Skin epidermis (tissue), 12 donors: ENCODE measurements around the gene PEAK3.
A peak's percentile ranks its signal among the peaks of the same experiment; 100 is the strongest.

ENCODE experiments used
- H3K27ac ChIP-seq, 21 experiments: fragments of 200-600 bp; sonication (generic) in 11 of 21; one replicate each; pipeline ENCODE4 v1.5.0; 2020; ENCODE audit warnings: mild to moderate bottlenecking in 3 of 21, inconsistent platforms in 2 of 21, moderate library complexity in 2 of 21
- H3K4me3 ChIP-seq, 7 experiments: fragments of 200-600 bp; sonication (generic) in 2 of 7; one replicate each; pipeline ENCODE4 v1.5.0; 2020; ENCODE audit warnings: inconsistent platforms in 2 of 7, mild to moderate bottlenecking in 2 of 7, moderate library complexity in 1 of 7

Gene PEAK3, protein sequence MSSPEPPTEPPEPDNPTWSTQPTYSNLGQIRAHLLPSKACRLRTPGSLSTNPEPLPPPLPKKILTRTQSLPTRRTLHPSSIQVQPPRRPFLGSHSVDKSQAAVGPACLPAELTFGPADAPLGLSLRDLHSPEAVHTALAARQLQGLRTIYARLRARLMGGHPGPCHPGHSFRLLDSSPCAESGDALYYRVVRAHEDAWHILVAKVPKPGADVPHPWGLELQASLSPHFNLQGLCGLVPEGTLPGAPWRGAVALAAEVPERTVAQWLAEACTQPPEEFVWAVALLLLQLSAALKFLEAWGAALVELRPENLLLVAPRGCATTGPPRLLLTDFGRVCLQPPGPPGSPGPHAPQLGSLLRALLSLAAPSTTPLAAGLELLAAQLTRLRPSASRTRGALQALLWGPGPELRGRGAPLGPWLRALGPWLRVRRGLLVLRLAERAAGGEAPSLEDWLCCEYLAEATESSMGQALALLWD

DNA sequence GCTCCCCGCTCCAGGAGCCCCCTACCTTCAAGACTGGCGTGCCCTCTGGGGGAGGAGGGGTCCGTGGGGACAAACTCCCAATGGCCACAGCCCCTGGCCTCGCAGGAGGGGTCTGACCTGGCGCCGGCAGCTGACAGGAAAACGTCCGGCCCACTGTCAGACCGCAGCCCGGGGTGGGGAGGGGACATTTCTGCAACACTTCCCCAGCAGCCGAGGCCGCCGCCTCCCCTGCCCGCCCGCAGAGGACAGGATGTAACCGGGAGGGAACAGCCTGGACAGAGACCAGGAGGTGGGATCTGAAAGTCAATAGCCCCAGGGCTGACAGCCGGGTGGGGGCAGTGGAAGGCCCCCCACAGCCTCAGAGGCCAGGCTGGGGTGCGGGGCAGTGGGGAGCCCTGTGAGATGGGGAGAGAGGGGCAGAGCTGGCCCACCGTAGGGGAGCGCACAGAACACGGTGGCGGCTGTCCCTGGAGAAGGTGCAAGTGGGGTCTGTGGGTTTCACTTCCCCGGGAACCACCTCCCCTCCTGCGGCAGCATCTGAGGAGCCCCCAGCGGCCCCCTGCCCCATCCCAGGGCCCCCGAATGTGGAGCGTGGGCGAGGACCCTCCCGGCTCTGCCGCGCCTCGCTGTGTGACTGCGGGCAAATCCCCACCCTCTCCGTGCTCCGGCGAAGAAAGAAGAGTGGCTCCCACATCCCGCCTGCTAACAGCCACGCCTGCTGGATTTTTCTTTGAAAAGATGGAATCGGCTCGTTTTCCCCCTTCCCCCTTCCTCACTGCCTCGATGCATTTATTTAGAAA lies at the start of gene PEAK3:
Gene PEAK3, minus strand, starts transcription at position 114 of the 800 bp plus-strand sequence. CDS start 1,244 bp downstream, outside the sequence.
- H3K4me3 ChIP-seq, result peak within 1 kb of the TSS in 4 of 7 experiments; percentile 11 to 32 (median 20)
- H3K27ac ChIP-seq, result peak within 1 kb of the TSS in 15 of 21 experiments; percentile 12 to 72 (median 50)

DNA sequence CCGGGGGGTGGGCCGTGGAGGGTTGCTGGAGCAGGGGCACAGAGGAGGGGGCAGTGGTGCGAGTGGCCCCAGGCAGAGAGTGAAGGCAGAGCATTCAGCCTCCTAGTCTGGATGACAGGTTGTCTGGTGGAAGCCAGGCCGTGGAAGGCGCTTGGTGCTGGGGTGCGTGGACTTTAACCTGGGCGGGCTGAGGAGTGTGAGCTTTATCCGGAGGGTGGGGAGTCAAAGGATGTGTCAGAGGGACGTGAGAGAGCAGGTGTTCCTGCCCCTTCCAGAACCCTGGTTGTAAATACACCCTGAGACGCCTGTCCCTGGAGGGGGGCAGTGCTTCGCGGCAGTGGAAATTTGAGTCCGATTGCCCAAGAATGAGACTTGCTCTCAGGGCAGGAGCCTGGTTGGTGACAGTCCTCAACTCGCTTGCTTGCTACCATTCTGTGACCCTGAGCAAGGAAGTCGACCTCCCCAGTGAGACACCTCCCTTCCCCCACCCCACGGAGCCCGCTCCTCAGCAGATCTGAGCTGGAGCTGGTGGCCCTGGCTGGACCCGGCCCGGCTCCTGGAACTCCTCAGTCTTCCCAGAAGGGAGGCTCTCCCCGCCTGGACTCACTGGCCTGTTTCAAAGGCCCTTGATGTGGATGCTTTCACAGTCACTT lies 48.8 kb upstream of the PEAK3 start:
- H3K27ac ChIP-seq, result peak overlapping the region in 4 of 21 experiments; percentile 20 to 58 (median 44)
- H3K4me3 ChIP-seq, result no peak overlapping the region

DNA sequence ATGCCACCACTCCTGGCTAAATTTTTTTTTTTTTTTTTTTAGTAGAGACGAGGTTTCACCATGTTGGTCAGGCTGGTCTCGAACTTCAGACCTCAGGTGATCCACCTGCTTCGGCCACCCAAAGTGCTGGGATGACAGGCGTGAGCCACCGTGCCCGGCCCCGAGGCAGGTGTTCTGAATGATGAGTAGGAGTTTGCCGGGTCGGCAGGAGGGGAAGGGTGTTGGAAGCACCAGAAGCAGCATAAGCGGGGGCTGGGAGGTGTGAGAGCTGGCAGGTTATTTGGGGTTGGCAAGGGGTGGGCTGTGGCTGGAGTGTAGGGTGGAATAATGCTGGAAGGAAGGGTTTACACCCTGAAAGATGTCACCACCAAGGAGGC lies 48.3 kb upstream of the PEAK3 start:
- Histone ChIP-seq H3K27ac (peak overlapping the region in 2 of 21 experiments; percentile 20 to 37), H3K4me3 (no peak overlapping the region)

DNA sequence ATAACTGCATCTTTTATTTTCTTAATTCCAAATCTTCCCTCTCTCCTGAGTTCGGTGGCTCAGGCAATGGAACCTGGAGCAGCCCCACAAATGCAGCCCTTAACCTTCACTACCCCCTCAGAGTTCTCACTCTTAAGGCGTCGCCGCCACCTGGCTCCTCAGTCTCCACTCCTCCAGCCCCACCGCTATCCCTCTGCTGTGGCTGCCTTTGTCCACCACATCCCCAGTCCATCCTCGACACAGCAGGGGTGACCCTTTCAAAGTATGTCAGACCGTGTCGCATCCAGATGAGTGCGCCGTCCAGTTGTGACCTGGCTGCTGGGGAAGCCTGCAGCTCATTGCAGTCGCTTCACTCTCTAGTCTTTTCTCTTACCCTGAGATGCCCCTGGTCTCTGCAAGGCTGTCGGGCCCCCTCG lies 47.5 kb upstream of the PEAK3 start:
- Histone ChIP-seq H3K27ac (peak overlapping the region in 5 of 21 experiments; percentile 67 to 92 (median 88)), H3K4me3 (peak overlapping the region in 6 of 7 experiments; percentile 78 to 99 (median 90))

DNA sequence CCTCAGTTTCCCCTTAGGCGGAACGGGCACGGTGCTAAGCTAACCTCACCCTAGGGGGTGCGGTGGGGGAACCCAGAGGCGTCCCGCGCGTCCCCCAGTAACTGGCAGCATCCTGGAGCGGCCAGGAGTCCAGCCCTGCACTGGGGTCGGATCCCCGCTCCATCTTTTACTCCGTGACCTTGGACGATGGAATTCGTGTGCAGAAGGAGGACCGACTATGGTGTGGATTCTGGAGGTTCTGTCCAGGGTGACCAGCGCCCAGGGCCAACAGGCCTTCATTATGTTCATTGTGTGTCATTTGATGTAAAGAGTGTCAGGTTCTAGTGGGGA lies 47.1 kb upstream of the PEAK3 start:
- H3K4me3 ChIP-seq, result peak overlapping the region; percentile 78 to 99 (median 87)
- H3K27ac ChIP-seq, result peak overlapping the region; percentile 32 to 96 (median 88)

DNA sequence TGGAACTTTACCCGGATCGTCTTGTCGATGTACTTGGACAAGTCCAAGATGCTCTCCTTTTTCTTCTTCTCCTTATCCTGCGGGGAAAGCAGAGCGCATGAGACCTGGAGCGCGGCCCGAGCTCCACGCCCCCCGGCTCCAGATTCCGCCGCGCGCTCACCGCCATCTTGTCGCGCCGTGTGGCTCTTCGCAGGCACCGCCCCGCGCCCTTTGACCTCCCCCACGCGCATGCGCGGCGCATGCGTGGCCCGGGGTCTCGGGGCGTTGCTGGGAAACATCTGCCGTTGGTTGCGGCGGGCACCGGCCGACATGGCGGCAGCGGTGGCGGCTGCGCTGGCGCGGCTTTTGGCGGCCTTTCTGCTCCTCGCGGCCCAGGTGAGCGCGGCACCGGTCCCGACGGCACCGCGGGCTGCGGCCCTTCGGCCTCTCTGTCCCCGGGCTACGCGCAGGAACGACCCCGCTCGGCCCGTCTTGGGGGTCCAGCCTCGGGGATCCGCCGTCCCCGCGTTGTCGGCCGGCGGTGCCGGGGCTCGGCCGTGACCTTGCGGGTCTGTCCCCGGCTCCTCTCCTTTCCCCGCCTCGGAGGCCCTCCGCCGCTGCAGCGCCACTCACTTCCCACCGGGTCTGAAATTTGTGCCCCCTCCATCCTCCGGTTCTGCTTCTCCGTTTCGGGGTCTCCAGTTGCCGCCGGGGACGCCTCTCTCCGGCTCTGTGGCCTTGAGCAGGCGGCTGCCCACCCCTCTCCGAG lies 46.6 kb upstream of the PEAK3 start, which contains the start of the genes LSM7 and SPPL2B:
Gene LSM7, minus strand, starts transcription at position 186 of the 748 bp plus-strand sequence. Its CDS starts 20 bp downstream, at position 166.
Gene SPPL2B, plus strand, starts transcription at position 284 of the 748 bp plus-strand sequence. Its CDS starts 26 bp downstream, at position 310.
- peak within 1 kb of the TSS; percentile 78 to 99 (median 87) for H3K4me3 ChIP-seq
- H3K27ac ChIP-seq, result peak within 1 kb of the TSS; percentile 32 to 96 (median 88)

DNA sequence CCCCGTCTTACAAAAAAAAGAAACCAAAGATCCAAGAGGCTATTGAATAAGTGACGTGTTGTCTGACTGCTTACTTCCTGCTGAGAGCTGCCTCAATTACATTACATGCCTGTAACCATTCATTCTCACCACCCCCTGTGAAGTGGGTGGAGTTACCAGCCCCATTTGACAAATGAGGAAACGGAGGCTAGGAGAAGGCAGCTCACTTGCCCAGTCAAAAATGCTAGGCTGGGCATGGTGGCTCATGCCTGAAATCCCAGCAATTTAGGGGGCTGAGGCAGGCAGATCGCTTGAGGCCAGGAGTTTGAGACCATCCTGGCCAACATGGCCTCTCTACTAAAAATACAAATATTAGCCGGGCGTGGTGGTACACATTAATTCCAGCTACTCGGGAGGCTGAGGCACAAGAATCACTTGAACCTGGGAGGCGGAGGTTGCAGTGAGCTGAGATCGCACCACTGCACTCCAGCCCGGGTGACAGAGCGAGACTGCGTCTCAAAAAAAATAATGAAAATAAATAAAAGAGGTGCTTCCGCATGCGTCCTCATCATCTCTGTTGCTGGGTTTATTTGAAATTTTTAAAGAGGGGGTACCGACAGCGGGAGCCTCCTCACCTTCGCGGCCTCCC lies 45.9 kb upstream of the PEAK3 start:
- H3K4me3 ChIP-seq, result peak overlapping the region; percentile 78 to 99 (median 87)
- peak overlapping the region; percentile 4 to 96 (median 88) for H3K27ac ChIP-seq

DNA sequence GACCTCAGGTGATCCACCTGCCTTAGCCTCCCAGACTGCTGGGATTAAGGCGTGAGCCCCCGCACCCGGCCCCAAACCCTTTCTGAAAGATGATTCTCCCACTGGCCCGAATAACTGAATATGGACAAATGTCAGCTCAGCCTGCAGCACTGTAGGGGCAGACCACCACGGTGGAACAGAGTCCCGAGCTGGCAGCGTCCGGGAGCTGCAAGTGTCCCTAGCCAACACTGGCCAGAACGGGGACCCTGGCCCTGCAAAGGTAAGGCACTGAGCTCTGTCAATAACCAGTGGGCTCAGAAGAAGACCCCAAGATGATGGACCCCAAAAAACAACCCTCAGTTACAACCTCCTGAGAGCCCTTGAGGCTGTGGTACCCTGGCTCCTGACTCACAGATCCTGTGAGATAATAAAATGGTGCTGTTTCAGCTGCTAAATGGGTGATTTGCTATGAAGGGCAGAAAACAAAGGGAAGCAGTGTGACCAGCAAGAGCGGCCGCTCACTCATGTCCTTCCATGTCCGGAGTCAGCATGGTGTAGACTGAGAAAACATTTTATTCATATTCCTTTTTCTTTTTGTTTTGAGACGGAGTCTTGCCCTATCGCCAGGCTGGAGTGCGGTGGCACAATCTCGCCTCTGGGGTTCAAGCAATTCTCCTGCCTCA lies 44.9 kb upstream of the PEAK3 start:
- H3K4me3 ChIP-seq, result peak overlapping the region in 4 of 7 experiments; percentile 78 to 99 (median 92)

DNA sequence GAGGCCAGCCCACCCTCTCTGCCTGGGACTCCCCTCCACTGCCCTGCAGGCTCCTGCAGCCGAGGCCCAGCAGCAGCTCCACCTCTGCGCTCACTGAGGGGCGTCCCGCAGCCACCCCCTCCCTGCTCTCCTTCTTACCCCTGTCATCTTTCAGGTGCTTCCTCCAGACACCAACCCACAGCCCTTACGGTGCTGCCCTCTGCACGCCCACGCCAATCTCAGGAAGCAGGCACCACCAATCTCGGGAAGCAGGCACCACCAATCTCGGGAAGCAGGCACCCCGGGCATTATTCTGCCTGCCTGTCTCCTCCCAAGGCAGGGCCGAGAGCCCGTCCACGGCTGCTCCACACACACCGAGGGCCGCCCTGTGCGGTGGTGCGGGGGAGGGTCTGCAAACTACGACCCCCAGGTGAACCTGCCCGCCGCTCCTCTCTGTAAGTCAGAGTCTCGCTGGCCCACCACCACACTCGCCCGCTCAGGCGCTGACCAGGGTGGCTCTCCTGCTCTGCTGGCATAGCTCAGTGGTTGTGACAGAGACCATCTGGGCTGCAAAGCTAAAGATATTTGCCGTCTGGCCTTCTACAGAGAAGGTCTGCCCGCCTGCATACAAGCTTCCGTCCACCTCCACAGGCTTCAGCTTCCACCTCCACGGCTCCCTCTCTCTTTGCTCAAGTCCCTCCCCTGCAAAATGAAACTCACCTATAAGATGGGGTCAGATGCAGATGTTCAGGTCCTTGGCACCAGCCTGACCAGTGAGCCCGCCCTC lies 43.5 kb upstream of the PEAK3 start:
- no peak overlapping the region for H3K4me3 ChIP-seq
- H3K27ac ChIP-seq, result peak overlapping the region in 1 of 21 experiments; percentile 54

More for the DNA sequence above, 44.9 kb upstream of the PEAK3 start:
- H3K27ac ChIP-seq, result peak overlapping the region in 9 of 21 experiments; percentile 54 to 96 (median 90)

DNA sequence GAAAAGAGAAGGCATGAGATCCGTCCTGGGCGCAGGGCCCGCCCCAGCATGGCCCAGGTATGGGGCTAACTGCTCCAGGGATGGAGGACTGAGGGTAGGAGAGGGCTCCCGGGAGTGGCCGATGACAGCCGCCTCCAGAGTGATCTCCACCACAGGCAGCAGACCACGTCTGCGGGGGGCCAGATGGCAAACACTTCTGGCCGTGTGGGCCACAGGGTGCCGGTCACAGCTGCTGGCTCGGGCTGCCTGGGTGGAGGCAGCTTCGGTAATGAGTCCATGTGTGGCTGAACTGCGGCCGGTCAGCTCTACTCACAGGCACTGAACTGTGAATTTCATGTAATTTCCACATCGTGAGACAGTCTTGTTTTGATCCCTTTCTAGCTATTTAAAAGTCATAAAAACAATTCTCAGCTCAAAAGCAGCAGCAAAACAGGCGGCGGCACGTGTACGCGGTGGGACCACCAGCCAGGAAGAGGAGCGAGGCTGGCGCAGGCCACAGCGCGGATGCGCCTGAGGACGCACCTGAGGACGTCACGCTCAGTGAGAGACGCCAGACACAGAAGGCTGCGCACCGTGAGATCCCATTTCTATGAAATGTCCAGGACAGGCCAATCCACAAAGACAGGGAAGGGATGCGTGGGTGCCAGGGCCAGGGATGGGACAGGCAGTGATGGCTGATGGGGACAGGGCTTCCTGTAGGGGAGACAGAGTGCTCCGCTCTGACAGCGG lies 42.4 kb upstream of the PEAK3 start:
- peak overlapping the region in 1 of 21 experiments; percentile 54 for H3K27ac ChIP-seq
- no peak overlapping the region for H3K4me3 ChIP-seq

DNA sequence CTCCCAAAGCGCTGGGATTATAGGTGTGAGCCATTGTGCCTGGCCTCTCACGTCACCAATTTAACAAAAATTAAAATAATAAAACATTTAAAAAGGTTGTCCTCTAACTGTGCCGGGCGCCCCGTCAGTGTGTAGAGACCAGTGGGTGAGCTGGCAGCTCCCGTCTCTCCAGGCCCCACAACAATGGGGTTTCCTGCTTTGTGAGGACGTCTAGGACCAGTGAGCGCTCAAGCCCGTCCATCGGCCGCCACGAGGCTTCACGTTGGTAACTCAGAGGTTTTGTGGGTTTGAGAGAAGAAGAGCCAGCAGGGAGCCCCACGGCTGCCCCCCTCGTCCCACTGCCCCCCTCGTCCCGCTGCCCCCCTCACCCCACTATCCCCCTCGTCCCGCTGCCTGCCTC lies 41.7 kb upstream of the PEAK3 start:
- no peak overlapping the region for H3K27ac ChIP-seq
- no peak overlapping the region for H3K4me3 ChIP-seq

DNA sequence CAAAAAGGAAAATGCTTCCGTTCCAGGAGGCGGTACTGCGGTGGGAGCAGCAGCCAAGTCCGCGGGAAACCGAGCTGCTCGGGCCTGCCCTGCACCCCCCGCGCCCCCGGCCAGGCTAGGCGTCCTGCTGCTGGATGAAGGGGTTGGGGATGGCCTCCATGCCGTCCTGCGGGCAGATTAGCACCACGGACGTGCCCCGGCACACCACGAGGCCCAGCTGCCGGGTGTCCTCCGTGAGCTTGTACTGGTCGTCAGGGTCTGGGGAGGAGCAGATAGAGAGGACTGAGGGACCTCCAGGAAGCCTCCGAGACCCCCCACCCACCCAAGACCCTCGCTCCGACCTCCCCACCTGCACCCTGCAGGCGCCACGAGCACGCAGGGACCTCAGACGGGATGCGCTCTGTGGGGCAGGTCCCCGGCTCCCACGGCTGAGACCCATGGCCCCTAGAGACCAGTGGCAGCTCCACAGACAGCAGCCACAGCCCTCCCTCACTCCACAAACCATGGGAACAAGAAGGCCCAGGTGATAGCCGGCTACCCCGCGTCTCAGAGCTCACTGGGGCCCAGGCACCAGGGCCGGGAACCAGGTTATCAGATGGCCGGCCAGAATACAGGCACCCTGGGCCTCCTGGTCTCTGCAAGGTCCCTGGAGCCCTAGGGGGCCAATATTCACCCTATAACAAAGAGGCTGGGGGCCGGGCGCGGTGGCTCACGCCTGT lies 39.7 kb upstream of the PEAK3 start:
- Histone ChIP-seq H3K27ac (no peak overlapping the region), H3K4me3 (no peak overlapping the region)

DNA sequence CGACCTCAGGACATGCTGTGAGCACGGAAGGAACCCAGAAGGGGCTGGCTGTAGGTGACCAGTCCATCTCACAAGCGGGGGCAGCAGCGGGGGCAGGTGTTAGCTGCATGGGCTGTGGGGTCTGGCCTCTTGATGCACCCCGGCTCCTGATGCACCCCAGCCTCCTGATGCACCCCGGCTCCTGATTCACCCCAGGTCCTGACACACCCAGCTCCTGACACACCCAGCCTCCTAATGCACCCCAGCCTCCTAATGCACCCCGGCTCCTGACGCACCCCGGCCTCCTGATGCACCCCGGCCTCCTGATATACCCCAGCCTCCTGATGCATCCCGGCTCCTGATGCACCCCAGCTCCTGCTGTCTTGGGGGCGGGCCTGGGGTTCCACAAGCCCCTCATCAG lies 39.0 kb upstream of the PEAK3 start:
- no peak overlapping the region for H3K4me3 ChIP-seq
- H3K27ac ChIP-seq, result no peak overlapping the region

DNA sequence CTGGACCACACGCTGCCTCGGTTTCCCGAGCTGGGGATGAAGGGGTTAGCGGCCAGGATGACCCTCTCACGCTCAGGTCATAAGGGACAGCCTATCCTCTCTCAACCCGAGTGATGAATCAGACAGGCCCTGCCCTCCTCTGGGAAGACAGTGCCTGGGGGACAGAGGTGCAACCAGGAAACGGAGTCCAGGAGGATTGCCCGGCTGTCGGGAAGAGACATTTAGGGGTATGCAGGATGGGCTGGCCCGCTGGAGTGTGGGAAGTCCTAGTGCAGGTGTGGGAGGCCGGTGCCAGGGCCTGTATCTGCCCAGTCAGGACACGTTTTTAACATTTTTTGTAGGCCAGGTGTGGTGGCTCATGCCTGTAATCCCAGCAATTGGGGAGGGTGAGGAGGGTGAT lies 38.1 kb upstream of the PEAK3 start:
- H3K4me3 ChIP-seq, result no peak overlapping the region

DNA sequence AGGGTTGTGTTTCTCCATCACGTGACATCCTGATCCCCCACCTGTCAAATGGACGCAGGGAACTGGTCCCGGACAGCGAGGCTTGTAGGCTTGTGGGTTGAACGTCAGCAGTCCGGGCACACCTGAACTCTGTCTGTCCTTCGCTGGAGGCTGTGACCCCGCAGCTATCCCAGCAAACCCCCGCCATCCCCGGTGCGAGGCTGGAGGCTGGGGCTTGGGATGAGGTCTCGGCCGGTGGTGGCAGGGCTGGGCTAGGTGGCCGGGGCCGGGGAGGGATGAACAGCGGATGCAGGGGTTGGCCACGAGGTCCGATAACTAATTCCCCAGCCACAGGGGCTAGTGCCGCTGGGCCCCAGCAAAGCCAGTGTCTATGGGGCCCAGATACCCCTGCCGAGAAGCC lies 37.6 kb upstream of the PEAK3 start:
- H3K27ac ChIP-seq, result no peak overlapping the region

More for the DNA sequence above, 38.1 kb upstream of the PEAK3 start:
- no peak overlapping the region for H3K27ac ChIP-seq

DNA sequence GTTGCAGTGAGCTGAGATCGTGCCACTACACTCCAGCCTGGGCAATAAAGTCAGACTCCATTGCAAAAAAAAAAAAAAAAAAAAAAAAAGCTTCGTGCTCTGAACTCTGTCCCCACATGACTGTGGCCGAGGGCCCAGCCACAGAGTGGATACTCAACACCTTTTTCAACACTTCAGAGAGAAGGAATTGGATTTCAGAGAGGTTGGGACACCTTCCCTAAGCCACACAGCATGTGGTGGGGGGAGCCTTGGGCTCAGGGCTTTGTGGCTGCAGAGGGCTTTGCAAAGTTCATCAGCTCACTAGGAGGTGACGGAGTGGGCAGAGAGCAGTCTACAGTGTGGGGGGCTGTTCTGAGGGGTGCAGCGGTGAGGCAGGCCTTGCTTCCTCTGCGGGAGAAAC lies 36.9 kb upstream of the PEAK3 start:
- Histone ChIP-seq H3K4me3 (no peak overlapping the region), H3K27ac (no peak overlapping the region)

More for the DNA sequence above, 37.6 kb upstream of the PEAK3 start:
- no peak overlapping the region for H3K4me3 ChIP-seq
